T-helper 2 cell treated with Interferon-gamma antibody and Interleukin-4, amounts not matched to agents 100 ng/mL and 5 ng/mL, for 36 hours (primary cell): ENCODE data around the gene MIER1. TPM values are rescaled to one million over a fixed set of nuclear protein-coding genes. Genes with fewer than 3 reads are reported as not detected.

ENCODE experiments used
- intact Hi-C: fragments of 100-400 bp; cut with micrococcal nuclease; formaldehyde crosslinking; loops from one replicate; pipeline ENCODE4 v1.15.1; 2023
- total RNA-seq: library from RNA; stranded (reverse); gene quantifications from 2 replicates; pipeline ENCODE4 v1.2.3, GENCODE V29; 2022

The MIER1 gene
- total RNA-seq: 46.2 and 46.8 TPM in 2 replicates

GRCh38 chr1:66924756-66925557, at the start of gene MIER1, which contains the start of gene DNAI4:
Gene MIER1 (plus strand): TSS chr1:66924990. CDS start chr1:66925029, 39 bp downstream.
Gene DNAI4 (minus strand): TSS chr1:66924856. CDS start chr1:66924831, 25 bp downstream.
- intact Hi-C loops: loop anchor here (1.0 to 10.0 kb wide), 9 partner anchors 160 to 1958 kb away; partner anchors contain the start of genes AK4, DEPDC1, GADD45A and JAK1

DNA sequence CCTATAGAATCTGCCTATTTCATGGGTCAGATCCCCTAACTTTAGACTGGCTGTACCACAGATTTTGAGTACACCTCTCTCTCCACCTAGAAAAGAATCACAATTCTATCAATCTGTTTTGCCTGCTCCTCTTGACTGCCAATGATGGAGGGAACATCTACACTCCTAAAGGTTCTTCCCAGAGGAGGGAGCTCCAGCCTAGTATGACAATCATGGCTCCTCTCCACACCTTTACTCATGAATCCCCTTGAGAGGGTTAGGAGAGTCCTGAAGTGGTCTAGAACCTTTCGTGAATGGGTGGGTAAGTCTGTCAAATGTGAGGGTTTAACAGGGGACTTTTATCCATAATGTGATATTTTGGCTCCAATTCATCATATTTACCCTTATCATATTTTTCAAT, 48.1 kb upstream of the MIER1 start:
- intact Hi-C loops: no loop called here

GRCh38 chr1:66889030-66889429, 35.8 kb upstream of the MIER1 start:
- intact Hi-C loops: no loop called here

DNA sequence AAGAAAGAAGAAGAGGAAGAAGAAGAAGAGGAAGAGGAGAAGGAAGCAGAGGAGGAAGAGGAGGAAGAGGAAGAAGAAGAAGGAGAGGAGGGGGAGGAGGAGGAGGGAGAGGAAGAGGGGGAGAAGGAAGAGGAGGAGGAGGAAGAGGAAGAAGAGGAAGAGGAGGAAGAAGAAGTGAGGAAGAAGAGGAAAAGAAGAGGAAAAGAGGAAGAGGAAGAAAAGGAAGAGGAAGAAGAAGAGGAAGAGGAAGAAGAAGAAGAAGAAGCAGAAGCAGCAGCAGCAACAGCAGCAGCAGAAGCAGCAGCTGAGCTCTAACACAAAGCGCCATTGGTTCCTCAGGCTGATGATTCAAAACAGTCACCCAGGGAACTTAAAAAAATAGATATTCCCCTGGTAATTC, 34.2 kb upstream of the MIER1 start:
- intact Hi-C loops: no loop called here

DNA sequence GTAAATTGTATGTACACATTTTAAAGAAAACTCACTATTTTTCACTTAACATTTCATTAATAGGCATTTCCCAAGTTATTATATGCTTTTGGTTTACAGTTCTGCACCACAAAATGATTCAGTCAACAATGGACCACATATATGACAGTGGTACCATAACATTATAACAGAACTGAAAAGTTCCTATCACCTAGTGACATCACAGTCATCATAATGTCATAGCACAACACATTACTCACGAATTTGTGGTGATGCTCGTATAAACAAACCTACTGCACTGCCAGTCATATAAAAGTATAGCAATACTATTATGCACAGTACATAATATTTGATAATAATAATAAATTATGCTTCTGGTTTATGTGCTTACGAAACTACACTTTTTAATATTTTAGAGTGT, 31.1 kb upstream of the MIER1 start:
- intact Hi-C loops: no loop called here

- intact Hi-C loops: loop anchor here (1.0 kb wide), 1 partner anchor 8 kb away; no protein-coding TSS in a partner anchor
These were observed 9.6 kb upstream of the MIER1 start for GRCh38 chr1:66915203-66915602.

GRCh38 chr1:66916320-66916719, 8.5 kb upstream of the MIER1 start:
- intact Hi-C loops: no loop called here

- intact Hi-C loops: no loop called here
These were observed 7.3 kb upstream of the MIER1 start for GRCh38 chr1:66917476-66917875.

DNA sequence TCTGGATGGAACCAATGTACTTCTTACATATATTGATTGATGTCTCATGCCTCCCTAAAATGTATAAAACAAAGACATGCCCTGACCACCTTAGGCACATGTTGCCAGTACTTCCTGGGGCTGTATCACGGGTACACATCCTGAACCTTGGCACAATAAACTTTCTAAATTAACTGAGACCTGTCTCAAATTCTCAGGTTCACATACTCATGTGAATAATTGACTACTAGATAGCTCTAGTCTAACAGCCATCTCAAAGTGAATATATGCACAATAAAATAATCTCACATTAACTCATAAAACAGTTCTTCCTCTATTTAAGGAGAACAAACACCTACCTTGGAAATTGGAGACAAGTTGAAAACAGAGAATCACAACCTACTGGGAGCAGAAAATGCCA, 5.7 kb upstream of the MIER1 start:
- intact Hi-C loops: no loop called here

DNA sequence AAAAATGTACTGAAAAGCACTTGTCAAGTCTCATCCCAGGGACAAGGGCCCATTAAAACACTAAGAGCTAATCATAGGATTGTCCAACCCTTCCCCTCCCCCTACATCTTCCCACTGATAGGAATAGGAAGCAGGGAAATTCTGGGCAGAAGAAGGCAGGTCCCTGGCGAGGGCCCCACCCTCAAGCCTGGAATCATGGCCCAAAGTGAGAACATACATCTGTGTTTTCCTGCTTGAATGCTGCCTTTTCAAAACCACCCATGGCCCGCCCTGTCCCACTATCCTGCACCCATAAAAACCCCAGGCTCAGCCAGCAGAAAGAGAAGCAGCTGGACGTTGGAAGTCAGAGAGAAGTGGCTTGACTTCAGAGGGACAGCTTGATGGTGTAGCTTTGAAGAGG, 5.0 kb upstream of the MIER1 start:
- intact Hi-C loops: loop anchor here (5.0 to 10.0 kb wide), 3 partner anchors 225 to 1773 kb away; partner anchors contain the start of gene AK4

- intact Hi-C loops: loop anchor here (5.0 to 10.0 kb wide), 3 partner anchors 224 to 1773 kb away; partner anchors contain the start of gene AK4
These were observed 4.2 kb upstream of the MIER1 start for GRCh38 chr1:66920543-66920942.

- intact Hi-C loops: loop anchor here (2.0 to 10.0 kb wide), 7 partner anchors 161 to 1959 kb away; partner anchors contain the start of genes DEPDC1, GADD45A, JAK1 and LEPR
These were observed 744 bp downstream of the MIER1 start for GRCh38 chr1:66925558-66925910.

DNA sequence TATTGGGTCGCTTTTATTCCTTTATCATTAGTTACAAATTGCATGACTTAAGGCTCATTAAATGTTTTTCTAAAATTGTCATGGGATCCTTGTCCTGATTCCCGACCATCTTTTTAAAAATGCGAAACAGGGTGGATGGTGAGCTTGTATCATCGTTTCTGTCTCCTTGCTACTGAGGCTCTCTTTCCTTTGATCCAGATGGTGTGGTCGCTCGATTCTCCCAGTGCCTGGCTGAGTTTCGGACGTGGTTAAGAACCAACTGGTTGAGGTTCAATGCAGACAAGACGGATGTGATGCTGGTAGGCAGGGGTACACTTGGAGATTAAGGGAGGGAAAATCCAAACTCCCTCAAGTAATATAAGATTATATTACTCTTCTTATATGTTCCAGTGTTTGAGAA, 1.2 kb downstream of the MIER1 start:
- intact Hi-C loops: loop anchor here (2.0 to 10.0 kb wide), 7 partner anchors 161 to 1959 kb away; partner anchors contain the start of genes DEPDC1, GADD45A, JAK1 and LEPR

DNA sequence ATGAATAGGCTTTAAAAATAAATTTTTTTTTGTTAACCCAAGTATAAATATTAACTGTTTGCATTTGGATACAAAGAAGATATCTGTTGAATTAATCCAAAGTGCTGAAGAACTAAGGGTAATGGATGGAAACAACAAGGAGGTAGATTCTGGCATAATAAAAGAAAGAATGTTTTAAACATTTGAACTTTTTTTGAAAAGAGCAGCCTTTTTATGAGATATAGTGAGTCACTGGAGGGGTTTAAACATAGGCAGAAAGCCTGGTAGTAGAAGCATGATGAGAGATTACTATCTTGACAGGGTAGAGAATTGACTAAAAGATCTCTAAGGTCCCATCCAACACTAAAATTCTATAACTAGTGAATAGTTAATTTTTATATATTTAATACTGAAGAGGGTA, 2.7 kb downstream of the MIER1 start:
- intact Hi-C loops: loop anchor here (5.0 to 10.0 kb wide), 3 partner anchors 217 to 1505 kb away; partner anchors contain the start of genes LEPR and LEPROT

DNA sequence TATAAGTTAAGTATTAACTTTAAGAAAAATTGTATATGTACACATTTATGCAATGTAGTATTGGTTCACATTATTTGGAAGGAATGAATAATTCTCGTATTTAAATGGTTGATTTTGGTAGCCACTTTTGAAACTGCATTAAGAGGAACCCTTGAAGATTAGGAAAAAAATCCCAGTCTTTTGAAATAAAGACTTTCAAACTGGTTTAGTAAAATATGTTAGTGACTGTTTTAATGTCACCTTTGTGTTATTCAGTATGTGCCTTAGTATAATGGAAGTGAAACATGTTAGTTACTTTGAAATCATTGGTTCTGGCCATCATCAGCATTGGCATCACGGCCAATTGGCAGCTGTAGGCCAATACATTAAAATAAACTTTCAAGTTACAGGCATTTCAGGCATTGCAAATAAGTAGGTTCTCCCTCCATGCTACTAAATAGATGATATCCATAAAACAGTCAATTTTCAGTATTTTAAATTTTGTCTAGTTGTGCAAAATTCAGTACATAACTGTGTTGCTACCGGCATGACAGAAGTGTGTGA, 4.4 kb downstream of the MIER1 start:
- intact Hi-C loops: loop anchor here (5.0 to 10.0 kb wide), 3 partner anchors 216 to 1507 kb away; partner anchors contain the start of genes LEPR and LEPROT

- intact Hi-C loops: loop anchor here (5.0 to 10.0 kb wide), 3 partner anchors 215 to 1507 kb away; partner anchors contain the start of genes LEPR and LEPROT
These were observed 4.9 kb downstream of the MIER1 start for GRCh38 chr1:66929691-66929998.

DNA sequence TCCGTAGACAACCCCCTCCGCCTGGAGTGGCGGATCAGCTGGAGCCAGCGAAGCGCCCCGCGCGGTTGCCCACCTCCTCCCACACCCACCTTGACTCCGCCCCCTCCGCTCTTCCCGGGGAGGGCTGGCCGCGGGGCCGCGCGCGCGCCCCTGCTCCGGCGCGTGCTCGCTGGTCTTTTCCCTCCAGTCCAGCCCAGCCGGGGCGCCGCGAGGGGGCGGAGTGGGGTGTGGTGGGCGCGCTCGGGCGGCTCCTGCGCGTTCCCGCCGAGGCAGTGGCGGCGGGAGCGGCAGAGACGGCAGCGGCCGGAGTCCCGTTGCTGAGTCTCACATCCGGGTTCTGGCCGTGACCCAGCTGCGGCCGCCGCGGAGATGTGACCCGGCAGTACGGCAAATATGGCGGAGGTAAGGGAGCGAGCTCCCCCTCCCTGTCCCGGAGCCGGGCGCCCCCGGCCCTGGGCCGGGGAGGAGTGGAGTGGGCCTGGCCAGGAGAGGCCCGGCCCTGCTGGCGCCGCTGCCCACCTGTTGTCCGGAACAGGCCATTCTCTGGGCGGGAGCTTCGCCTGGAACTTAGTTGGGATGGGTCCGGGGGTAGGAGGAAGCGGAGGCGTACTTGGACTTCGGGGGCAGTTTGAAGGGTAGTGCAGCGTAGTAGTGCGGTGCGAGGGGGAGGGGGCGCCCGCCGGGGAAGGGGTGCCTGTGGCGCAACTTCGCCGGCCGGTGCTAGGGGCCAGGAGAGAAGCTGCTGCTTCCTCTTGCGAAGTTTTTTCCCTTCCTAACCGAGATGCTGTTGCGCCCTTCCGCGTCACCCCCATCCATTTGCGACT, 5.4 kb downstream of the MIER1 start:
- intact Hi-C loops: loop anchor here (1.0 to 10.0 kb wide), 9 partner anchors 51 to 1508 kb away; partner anchors contain the start of genes IL12RB2, LEPR, LEPROT and SERBP1

GRCh38 chr1:66930823-66931174, 6.0 kb downstream of the MIER1 start:
- intact Hi-C loops: loop anchor here (1.0 to 10.0 kb wide), 7 partner anchors 12 to 500 kb away; partner anchors contain the start of genes IL12RB2 and SERBP1

- intact Hi-C loops: loop anchor here (1.0 to 10.0 kb wide), 4 partner anchors 11 to 405 kb away; partner anchors contain the start of gene IL12RB2
These were observed 6.8 kb downstream of the MIER1 start for GRCh38 chr1:66931590-66931989.

DNA sequence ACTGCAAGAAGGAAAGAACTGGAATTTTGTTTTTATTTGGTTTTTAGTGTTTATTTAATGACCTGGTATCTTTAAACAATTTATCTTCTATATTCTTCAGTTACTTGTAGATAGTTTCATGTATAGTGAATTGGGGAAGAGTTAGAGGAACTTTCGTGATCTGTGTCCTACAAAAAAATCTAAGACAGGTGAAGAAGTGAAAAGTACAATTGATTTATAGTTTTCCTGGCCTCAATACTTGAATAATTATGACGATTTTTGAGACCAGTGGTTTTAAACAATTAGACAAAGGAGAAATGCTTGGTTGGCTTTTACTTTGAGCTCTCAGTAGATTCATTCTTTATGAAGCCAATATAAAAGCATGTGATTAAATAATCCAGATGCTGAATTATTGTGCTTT, 7.5 kb downstream of the MIER1 start:
- intact Hi-C loops: loop anchor here (10.0 kb wide), 2 partner anchors 243 to 373 kb away; partner anchors contain the start of gene IL12RB2
